H1 (cell line): ENCODE measurements around the gene ACKR3. TPM values are rescaled to one million over a fixed set of nuclear protein-coding genes. Genes with fewer than 3 reads are reported as not detected.

Experiments
- CEBPB ChIP-seq: IDR thresholded peaks from 2 replicates; pipeline ENCODE4 v1.6.1; 2012; ENCODE audit warnings: low read depth, low read length
- CREB1 ChIP-seq: IDR thresholded peaks from 2 replicates; pipeline ENCODE4 v1.6.1; 2012; ENCODE audit warnings: inconsistent platforms
- EGR1 ChIP-seq: IDR thresholded peaks from 2 replicates; pipeline ENCODE4 v1.6.1; 2011; ENCODE audit warnings: low read depth, low read length, borderline replicate concordance
- EP300 ChIP-seq, 2 experiments: IDR thresholded peaks; 1 replicate in 1 of 2; 2 replicates in 1 of 2; pipeline ENCODE4 v1.6.1; 2011 to 2012; ENCODE audit warnings: low read depth in 2 of 2, low read length in 2 of 2, mild to moderate bottlenecking in 2 of 2, borderline replicate concordance in 1 of 2, inconsistent platforms in 1 of 2, moderate library complexity in 1 of 2
- HDAC2 ChIP-seq, 2 experiments: fragments of 300-600 bp in 1 of 2; sonication (generic) in 1 of 2; IDR thresholded peaks; 2 replicates each; pipeline ENCODE4 v1.6.1; 2011 to 2012; ENCODE audit warnings: low read depth in 2 of 2, low read length in 2 of 2, mild to moderate bottlenecking in 2 of 2, moderate library complexity in 2 of 2, borderline replicate concordance in 1 of 2, inconsistent platforms in 1 of 2
- JUN ChIP-seq: IDR thresholded peaks from 2 replicates; pipeline ENCODE4 v1.6.1; 2011; ENCODE audit warnings: low read depth, mild to moderate bottlenecking, improper control_type of control experiment, low read length
- POLR2AphosphoS5 ChIP-seq: IDR thresholded peaks from 2 replicates; pipeline ENCODE4 v1.6.1; 2011; ENCODE audit warnings: low read depth, low read length
- RFX5 ChIP-seq: IDR thresholded peaks from 2 replicates; pipeline ENCODE4 v1.6.1; 2011; ENCODE audit warnings: low read depth, low read length, improper control_type of control experiment, borderline replicate concordance
- TAF7 ChIP-seq: optimal IDR thresholded peaks from 2 replicates; pipeline ENCODE3; 2011; ENCODE audit warnings: low read depth, mild to moderate bottlenecking, inconsistent platforms, low read length, moderate library complexity, borderline replicate concordance
- TEAD4 ChIP-seq: IDR thresholded peaks from 2 replicates; pipeline ENCODE4 v1.6.1; 2012; ENCODE audit warnings: low read depth, low read length, inconsistent platforms, mixed read lengths
- polyA plus RNA-seq, 7 experiments: library from polyadenylated mRNA; depleted of rRNA in 3 of 7; stranded (reverse) in 5 of 7; unstranded in 2 of 7; fragments of >200 nt in 5 of 7; fragments of 200-250 nt in 2 of 7; gene quantifications; 1 replicate in 5 of 7; 2 replicates in 1 of 7; 4 replicates in 1 of 7; pipeline versions ENCODE4 v1.2.1 to v1.2.3, GENCODE V29; 2011 to 2013; ENCODE audit warnings: missing spikeins in 2 of 7, mixed read lengths in 2 of 7
- total RNA-seq: library from RNA; stranded (reverse); fragmentation: NEBNext Ultra II Directional; extraction: Animal tissue kit (Norgen Biotek cat#: 25700); gene quantifications from 2 replicates; pipeline ENCODE4 v1.2.1, GENCODE V29; 2021
- TF ChIP-seq, protein P1 (sequence below): fragments of 300-600 bp; sonication (generic); IDR thresholded peaks from 2 replicates; pipeline ENCODE4 v1.7.1; 2012; ENCODE audit warnings: low read length, moderate library complexity, mild to moderate bottlenecking, inconsistent platforms; ENCODE audit not compliant: insufficient replicate concordance
- TF ChIP-seq, protein P2 (sequence below): IDR thresholded peaks from 2 replicates; pipeline ENCODE4 v1.6.1; 2012; ENCODE audit warnings: inconsistent platforms

Gene ACKR3
- total and polyA plus RNA-seq, 2 of the 8 experiments (the other 6 are each of a cell fraction or from before 2014, with no cell fraction given), result 1.4 to 24.4 TPM

DNA sequence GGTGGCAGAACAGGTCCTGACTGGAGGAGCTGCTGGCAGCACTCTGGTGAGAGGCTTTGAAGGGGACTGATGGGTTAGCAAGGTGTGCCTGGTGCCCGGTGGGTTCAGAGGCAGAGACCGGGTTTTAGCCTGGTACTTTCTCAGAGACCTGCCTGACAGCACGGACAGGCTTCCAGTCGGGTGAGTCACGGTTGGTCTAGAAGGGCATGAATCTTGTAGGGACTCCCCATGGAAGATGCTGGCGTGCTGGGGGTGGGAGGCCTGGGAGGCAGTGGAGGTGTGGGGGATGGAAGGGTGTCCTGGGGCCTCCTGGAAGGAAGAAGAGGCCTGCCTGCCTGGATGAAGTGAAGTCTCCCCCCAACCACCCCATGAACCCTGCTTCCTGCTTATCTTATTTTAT lies 52.6 kb downstream of the ACKR3 start (continued):
- TF ChIP-seq, protein P1, sequence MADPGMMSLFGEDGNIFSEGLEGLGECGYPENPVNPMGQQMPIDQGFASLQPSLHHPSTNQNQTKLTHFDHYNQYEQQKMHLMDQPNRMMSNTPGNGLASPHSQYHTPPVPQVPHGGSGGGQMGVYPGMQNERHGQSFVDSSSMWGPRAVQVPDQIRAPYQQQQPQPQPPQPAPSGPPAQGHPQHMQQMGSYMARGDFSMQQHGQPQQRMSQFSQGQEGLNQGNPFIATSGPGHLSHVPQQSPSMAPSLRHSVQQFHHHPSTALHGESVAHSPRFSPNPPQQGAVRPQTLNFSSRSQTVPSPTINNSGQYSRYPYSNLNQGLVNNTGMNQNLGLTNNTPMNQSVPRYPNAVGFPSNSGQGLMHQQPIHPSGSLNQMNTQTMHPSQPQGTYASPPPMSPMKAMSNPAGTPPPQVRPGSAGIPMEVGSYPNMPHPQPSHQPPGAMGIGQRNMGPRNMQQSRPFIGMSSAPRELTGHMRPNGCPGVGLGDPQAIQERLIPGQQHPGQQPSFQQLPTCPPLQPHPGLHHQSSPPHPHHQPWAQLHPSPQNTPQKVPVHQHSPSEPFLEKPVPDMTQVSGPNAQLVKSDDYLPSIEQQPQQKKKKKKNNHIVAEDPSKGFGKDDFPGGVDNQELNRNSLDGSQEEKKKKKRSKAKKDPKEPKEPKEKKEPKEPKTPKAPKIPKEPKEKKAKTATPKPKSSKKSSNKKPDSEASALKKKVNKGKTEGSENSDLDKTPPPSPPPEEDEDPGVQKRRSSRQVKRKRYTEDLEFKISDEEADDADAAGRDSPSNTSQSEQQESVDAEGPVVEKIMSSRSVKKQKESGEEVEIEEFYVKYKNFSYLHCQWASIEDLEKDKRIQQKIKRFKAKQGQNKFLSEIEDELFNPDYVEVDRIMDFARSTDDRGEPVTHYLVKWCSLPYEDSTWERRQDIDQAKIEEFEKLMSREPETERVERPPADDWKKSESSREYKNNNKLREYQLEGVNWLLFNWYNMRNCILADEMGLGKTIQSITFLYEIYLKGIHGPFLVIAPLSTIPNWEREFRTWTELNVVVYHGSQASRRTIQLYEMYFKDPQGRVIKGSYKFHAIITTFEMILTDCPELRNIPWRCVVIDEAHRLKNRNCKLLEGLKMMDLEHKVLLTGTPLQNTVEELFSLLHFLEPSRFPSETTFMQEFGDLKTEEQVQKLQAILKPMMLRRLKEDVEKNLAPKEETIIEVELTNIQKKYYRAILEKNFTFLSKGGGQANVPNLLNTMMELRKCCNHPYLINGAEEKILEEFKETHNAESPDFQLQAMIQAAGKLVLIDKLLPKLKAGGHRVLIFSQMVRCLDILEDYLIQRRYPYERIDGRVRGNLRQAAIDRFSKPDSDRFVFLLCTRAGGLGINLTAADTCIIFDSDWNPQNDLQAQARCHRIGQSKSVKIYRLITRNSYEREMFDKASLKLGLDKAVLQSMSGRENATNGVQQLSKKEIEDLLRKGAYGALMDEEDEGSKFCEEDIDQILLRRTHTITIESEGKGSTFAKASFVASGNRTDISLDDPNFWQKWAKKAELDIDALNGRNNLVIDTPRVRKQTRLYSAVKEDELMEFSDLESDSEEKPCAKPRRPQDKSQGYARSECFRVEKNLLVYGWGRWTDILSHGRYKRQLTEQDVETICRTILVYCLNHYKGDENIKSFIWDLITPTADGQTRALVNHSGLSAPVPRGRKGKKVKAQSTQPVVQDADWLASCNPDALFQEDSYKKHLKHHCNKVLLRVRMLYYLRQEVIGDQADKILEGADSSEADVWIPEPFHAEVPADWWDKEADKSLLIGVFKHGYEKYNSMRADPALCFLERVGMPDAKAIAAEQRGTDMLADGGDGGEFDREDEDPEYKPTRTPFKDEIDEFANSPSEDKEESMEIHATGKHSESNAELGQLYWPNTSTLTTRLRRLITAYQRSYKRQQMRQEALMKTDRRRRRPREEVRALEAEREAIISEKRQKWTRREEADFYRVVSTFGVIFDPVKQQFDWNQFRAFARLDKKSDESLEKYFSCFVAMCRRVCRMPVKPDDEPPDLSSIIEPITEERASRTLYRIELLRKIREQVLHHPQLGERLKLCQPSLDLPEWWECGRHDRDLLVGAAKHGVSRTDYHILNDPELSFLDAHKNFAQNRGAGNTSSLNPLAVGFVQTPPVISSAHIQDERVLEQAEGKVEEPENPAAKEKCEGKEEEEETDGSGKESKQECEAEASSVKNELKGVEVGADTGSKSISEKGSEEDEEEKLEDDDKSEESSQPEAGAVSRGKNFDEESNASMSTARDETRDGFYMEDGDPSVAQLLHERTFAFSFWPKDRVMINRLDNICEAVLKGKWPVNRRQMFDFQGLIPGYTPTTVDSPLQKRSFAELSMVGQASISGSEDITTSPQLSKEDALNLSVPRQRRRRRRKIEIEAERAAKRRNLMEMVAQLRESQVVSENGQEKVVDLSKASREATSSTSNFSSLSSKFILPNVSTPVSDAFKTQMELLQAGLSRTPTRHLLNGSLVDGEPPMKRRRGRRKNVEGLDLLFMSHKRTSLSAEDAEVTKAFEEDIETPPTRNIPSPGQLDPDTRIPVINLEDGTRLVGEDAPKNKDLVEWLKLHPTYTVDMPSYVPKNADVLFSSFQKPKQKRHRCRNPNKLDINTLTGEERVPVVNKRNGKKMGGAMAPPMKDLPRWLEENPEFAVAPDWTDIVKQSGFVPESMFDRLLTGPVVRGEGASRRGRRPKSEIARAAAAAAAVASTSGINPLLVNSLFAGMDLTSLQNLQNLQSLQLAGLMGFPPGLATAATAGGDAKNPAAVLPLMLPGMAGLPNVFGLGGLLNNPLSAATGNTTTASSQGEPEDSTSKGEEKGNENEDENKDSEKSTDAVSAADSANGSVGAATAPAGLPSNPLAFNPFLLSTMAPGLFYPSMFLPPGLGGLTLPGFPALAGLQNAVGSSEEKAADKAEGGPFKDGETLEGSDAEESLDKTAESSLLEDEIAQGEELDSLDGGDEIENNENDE, result no peak
- no peak for TF ChIP-seq TEAD4
- TF ChIP-seq POLR2AphosphoS5, result no peak
- TF ChIP-seq EP300 (IDR thresholded peaks at IDR 0.05; ENCODE audit: borderline replicate concordance in 1 of 2, low read depth in 2 of 2, low read length in 2 of 2), result no peak
- TF ChIP-seq, protein P2, sequence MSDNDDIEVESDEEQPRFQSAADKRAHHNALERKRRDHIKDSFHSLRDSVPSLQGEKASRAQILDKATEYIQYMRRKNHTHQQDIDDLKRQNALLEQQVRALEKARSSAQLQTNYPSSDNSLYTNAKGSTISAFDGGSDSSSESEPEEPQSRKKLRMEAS, result no peak
- TF ChIP-seq CEBPB, result no peak
- TF ChIP-seq CREB1, result no peak
- no peak for TF ChIP-seq HDAC2 (IDR thresholded peaks at IDR 0.05; ENCODE audit: borderline replicate concordance in 1 of 2, low read depth in 2 of 2, low read length in 2 of 2)
- TF ChIP-seq JUN, result no peak
- TF ChIP-seq RFX5, result no peak
- TF ChIP-seq EGR1, result no peak
- TF ChIP-seq TAF7, result no peak
